ENCODE results near the gene PTPN14. TPM values are rescaled to one million over a fixed set of nuclear protein-coding genes. Genes with fewer than 3 reads are reported as not detected.

The PTPN14 gene
- total RNA-seq, 1 experiment from 2014 or later, result 76.4 TPM

GRCh38 chr1:214449371-214449770, 102.0 kb downstream of the PTPN14 start:
- no peaks in the 10 kb centered on the region for H4K20me1 ChIP-seq (ENCODE audit: control insufficient read depth, insufficient read depth, insufficient read length)
- no peak overlapping the region for H2AFZ ChIP-seq (ENCODE audit: low read length)
- H3K56ac ChIP-seq (ENCODE audit: insufficient read length, low read depth, low read length), result no peak overlapping the region
- H3K14ac ChIP-seq (ENCODE audit: insufficient read depth, low read length), result no peak overlapping the region
- H3K4me3 Mint-ChIP-seq, result no peak overlapping the region
- no peak overlapping the region for H3K4me2 ChIP-seq (ENCODE audit: insufficient read depth, insufficient read length, low read length)
- peaks cover 0 to 3% of the 10 kb centered on the region in 2 experiments; a peak in 2 of 5 replicates for H3K9me3 Mint-ChIP-seq
- no peak overlapping the region for H3K23ac ChIP-seq (ENCODE audit: insufficient read length, low read depth, low read length)
- H2AK5ac ChIP-seq (ENCODE audit: insufficient read length, low read length), result no peak overlapping the region
- H3K36me3 Mint-ChIP-seq (ENCODE audit: insufficient read depth in 1 of 3, low read depth in 3 of 3), result peaks cover 3 to 18% (median 5%) of the 10 kb centered on the region in 3 experiments; a peak in 6 of 7 replicates
- WGBS (ENCODE audit: extremely low coverage, insufficient read length, low lambda C conversion rate), result no CpG with 5 or more reads among the region's 3 CpGs
- no peaks in the 10 kb centered on the region for H3K23me2 ChIP-seq (ENCODE audit: insufficient read length, low read depth, low read length, poor library complexity, severe bottlenecking)
- H3K27ac ChIP-seq (ENCODE audit: insufficient read length, low read depth, low read length), result peak overlapping the region; percentile 2
- H2BK120ac ChIP-seq (ENCODE audit: low read depth, low read length, poor library complexity, severe bottlenecking), result no peak overlapping the region
- H3K27me3 ChIP-seq (ENCODE audit: insufficient read depth, low read length), result no peaks in the 10 kb centered on the region
- H2BK5ac ChIP-seq (ENCODE audit: insufficient read length, low read length), result no peak overlapping the region
- H4K5ac ChIP-seq (ENCODE audit: insufficient read length, low read depth, low read length), result no peak overlapping the region
- H4K8ac ChIP-seq (replicated peaks; ENCODE audit: insufficient read length, low read depth, low read length), result no peak overlapping the region
- no peak for DNase-seq
- H3K79me2 ChIP-seq (ENCODE audit: insufficient read depth, low read length), result no peaks in the 10 kb centered on the region; the same call in 1 of the 2 replicates
- no peak overlapping the region for H2BK15ac ChIP-seq (ENCODE audit: low read depth, low read length)
- no peaks in the 10 kb centered on the region for H3K9me3 ChIP-seq (ENCODE audit: control insufficient read depth, low read depth, low read length)
- no peaks in the 10 kb centered on the region; the same call in 1 of the 2 replicates for H3K27me3 Mint-ChIP-seq (ENCODE audit: low read depth)
- H3K9ac ChIP-seq (ENCODE audit: extremely low read depth, insufficient read length, low read length), result no peak overlapping the region
- peak overlapping the region in 1 of 3 experiments; percentile 89; a peak in 3 of 7 replicates for H3K27ac Mint-ChIP-seq
- H3K4ac ChIP-seq (ENCODE audit: low read depth, low read length), result no peak overlapping the region
- H2BK12ac ChIP-seq (ENCODE audit: insufficient read length, low read depth, low read length), result no peak overlapping the region
- TF ChIP-seq CTCF (conservative IDR thresholded peaks at IDR 0.05), result no peak
- H3K18ac ChIP-seq (ENCODE audit: insufficient read length, low read depth, low read length), result no peak overlapping the region
- H3K4me1 ChIP-seq (ENCODE audit: insufficient read depth, low read length), result peaks cover 24% of the 10 kb centered on the region
- H2BK20ac ChIP-seq (ENCODE audit: low read depth, low read length, poor library complexity, severe bottlenecking), result no peak overlapping the region
- no peak overlapping the region for H3T11ph ChIP-seq (ENCODE audit: low read length)
- peaks cover 63 to 72% of the 10 kb centered on the region in 2 experiments for H3K4me1 Mint-ChIP-seq
- no peak overlapping the region for H4K91ac ChIP-seq (ENCODE audit: insufficient read length, low read depth, low read length)
- H3K79me1 ChIP-seq (ENCODE audit: insufficient read depth, low read depth, low read length, poor library complexity, severe bottlenecking), result no peaks in the 10 kb centered on the region
